ENCODE results near the gene TMC7.

The TMC7 gene

DNA sequence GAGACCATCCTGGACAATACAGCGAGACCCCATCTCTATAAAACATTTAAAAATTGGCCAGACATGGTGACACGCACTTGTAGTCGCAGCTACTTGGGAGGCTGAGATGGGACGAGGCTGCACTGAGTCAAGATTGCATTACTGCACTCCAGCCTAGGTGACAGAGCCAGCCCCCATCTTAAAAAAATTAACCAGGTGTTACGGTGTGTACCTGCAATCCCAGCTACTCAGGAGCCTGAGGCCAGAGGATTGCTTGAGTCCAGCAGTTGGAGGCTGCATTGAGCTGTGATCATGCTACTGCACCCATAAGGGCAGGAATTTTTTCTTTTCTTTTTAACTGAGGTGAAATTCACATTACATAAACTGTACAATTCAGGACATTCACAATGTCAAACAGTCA, 16.9 kb upstream of the TMC7 start:
- intact Hi-C loops (cut with DNase I; ENCODE audit: low total_unique reads): loop anchor here (5.0 kb wide), 1 partner anchor 164 kb away; the partner anchor contains the start of gene ARL6IP1
- Histone ChIP-seq H3K27me3 (no peaks in the 10 kb centered on the region), H3K36me3 (no peaks in the 10 kb centered on the region), H3K9me3 (no peaks in the 10 kb centered on the region), H3K4me3 (no peak overlapping the region), H3K27ac (no peak overlapping the region), H3K4me1 (peaks cover 0 to 7% (median 4%) of the 10 kb centered on the region in 4 donors)
- TF ChIP-seq, protein P1, sequence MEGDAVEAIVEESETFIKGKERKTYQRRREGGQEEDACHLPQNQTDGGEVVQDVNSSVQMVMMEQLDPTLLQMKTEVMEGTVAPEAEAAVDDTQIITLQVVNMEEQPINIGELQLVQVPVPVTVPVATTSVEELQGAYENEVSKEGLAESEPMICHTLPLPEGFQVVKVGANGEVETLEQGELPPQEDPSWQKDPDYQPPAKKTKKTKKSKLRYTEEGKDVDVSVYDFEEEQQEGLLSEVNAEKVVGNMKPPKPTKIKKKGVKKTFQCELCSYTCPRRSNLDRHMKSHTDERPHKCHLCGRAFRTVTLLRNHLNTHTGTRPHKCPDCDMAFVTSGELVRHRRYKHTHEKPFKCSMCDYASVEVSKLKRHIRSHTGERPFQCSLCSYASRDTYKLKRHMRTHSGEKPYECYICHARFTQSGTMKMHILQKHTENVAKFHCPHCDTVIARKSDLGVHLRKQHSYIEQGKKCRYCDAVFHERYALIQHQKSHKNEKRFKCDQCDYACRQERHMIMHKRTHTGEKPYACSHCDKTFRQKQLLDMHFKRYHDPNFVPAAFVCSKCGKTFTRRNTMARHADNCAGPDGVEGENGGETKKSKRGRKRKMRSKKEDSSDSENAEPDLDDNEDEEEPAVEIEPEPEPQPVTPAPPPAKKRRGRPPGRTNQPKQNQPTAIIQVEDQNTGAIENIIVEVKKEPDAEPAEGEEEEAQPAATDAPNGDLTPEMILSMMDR (IDR thresholded peaks at IDR 0.05): no peak
- no peak for DNase-seq

DNA sequence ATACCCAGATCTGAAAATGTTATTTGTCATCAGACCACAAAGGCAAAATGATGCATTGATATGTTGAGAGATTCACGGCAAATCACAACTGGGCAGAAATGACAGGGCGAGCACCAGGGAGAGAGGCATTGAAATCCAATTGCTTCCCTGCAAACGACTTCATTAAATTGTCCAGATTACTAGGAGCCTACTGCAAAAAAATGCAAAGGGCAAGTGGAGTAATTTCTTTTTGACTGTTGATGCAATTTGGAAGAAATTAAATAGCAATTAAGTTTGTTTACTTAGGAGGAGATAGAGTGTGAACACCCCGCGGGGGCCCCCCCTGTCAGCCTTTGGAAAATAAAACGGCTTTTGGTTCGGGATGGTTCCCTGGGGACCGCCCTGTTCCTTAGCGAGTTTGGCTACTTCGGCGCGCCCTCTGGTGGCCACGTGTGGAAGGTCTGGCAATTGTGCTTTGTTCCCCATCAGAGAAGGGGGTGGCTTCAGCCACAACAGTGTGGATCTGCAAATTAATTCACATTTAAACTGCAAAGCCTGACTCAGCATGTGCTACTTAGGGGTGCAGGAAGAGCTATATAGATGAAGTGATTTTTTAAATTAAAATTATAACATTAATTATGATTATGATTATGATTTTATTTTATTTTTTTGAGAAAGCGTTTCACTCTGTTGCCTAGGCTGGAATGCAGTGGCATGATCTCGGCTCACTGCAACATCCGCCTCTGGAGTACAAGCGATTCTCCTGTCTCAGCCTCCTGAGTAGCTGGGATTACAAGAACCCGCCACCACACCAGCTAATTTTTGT, 14.5 kb upstream of the TMC7 start:
- Histone ChIP-seq H3K4me1 (peaks cover 0 to 3% (median 0%) of the 10 kb centered on the region in 4 donors), H3K4me3 (peak overlapping the region; percentile 30 to 43), H3K36me3 (no peaks in the 10 kb centered on the region), H3K9me3 (no peaks in the 10 kb centered on the region), H3K27ac (no peak overlapping the region), H3K27me3 (no peaks in the 10 kb centered on the region)
- TF ChIP-seq, protein P1 (IDR thresholded peaks at IDR 0.05): peak; percentile 87 to 94
- intact Hi-C loops (cut with DNase I; ENCODE audit: low total_unique reads): loop anchor here (5.0 kb wide), 1 partner anchor 167 kb away; the partner anchor contains the start of gene ARL6IP1
- DNase-seq: peak; percentile 88 to 92

DNA sequence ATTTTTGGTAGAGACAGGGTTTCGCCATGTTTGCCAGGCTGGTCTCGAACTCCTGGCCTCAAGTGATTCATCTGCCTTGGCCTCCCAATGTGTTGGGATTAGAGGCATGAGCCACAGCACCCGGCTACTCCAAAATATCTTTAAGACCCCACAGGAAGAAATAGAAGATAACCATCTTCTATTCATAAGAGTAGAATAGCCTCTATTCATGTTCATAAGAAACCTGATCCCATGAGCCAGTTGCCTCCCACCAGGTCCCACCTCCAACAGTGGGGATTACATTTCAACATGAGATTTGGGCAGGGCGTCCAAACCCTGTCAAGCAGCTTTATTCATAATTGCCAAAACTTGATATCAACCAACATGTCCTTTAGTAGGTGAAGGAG, 13.9 kb upstream of the TMC7 start:
- H3K27me3 ChIP-seq: no peaks in the 10 kb centered on the region
- DNase-seq: no peak
- no peak overlapping the region for H3K4me3 ChIP-seq
- no peak overlapping the region for H3K27ac ChIP-seq
- H3K9me3 ChIP-seq: no peaks in the 10 kb centered on the region
- H3K4me1 ChIP-seq: peaks cover 0 to 3% (median 0%) of the 10 kb centered on the region in 4 donors
- intact Hi-C loops (cut with DNase I; ENCODE audit: low total_unique reads): loop anchor here (5.0 kb wide), 1 partner anchor 168 kb away; the partner anchor contains the start of gene ARL6IP1
- H3K36me3 ChIP-seq: no peaks in the 10 kb centered on the region
- TF ChIP-seq, protein P1 (IDR thresholded peaks at IDR 0.05): no peak

DNA sequence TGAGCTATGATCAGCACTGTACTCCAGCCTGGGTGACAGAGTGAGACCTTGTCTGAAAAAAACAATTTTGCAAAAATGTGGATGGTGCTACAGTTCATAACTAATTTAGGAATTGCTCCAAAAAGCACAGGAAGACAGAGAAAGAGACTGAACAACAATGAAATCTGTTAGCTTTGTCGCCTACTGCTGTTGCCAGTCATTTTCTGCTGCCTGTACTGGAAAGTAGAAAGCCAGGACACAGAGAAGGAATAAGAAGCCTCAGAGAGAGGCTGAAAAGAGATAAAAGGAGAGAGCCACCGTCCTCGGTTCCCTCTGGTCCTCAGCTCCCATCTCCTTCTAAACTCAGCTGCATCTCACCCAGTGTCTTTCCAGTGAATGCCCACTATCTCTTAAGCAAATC, 8.6 kb upstream of the TMC7 start:
- Histone ChIP-seq H3K9me3 (no peaks in the 10 kb centered on the region), H3K27me3 (peaks cover 0 to 12% of the 10 kb centered on the region in 2 donors), H3K36me3 (no peaks in the 10 kb centered on the region), H3K27ac (no peak overlapping the region), H3K4me3 (no peak overlapping the region), H3K4me1 (no peaks in the 10 kb centered on the region)
- TF ChIP-seq, protein P1 (IDR thresholded peaks at IDR 0.05): no peak
- DNase-seq: no peak
- intact Hi-C loops (cut with DNase I; ENCODE audit: low total_unique reads): no loop called here

DNA sequence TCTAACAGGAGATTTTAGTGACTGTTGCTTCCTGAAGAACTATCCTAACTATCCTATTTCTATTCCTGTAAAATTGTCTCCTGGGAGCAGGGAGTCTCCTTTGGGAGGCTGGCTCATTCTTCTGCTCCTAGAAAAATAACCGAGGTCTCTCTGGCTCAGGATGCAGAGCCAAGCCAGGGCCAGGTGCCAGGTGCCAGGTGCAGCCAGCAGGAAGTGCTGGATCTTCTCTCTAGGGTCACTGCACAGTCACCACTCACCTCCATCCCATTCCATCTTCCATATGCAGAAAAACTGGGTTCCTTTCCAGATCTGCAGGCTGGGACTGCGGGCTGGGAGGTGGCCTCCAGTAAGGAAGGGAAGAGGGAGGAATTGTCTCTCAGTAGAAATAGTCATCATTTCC, 3.8 kb upstream of the TMC7 start:
- intact Hi-C loops (cut with DNase I; ENCODE audit: low total_unique reads): loop anchor here (10.0 kb wide), 1 partner anchor 85 kb away; the partner anchor contains the start of gene COQ7
- DNase-seq: no peak

More for the DNA sequence above, 3.8 kb upstream of the TMC7 start:
- Histone ChIP-seq H3K27ac (no peak overlapping the region), H3K27me3 (peaks cover 0 to 17% of the 10 kb centered on the region in 2 donors), H3K4me3 (no peak overlapping the region), H3K9me3 (no peaks in the 10 kb centered on the region), H3K4me1 (peaks cover 0 to 11% (median 8%) of the 10 kb centered on the region in 4 donors), H3K36me3 (no peaks in the 10 kb centered on the region)
- TF ChIP-seq, protein P1 (IDR thresholded peaks at IDR 0.05): no peak

Measured in tibial artery (tissue), 4 donors.